CD4-positive, alpha-beta memory T cell (primary cell): ENCODE measurements around the gene OR2AG1. TPM values are rescaled to one million over a fixed set of nuclear protein-coding genes. Genes with fewer than 3 reads are reported as not detected.

Source experiments
- CTCF ChIA-PET: fragments of 350-600 bp; sonication (Branson Sonifier 250); formaldehyde crosslinking; loops from one replicate; lab custom pipeline; 2021; ENCODE audit warnings: inconsistent platforms; ENCODE audit not compliant: partially characterized antibody; lab: Charles Lee
- POLR2A ChIA-PET: fragments of 350-600 bp; sonication (Branson Sonifier 250); formaldehyde crosslinking; loops from one replicate; lab custom pipeline; 2021; ENCODE audit not compliant: partially characterized antibody; lab: Charles Lee
- DNase-seq, 5 donors: peaks; one replicate each; pipeline versions ENCODE4 v3.0.0 to v3.0.0-alpha.2; 2020 to 2022; ENCODE audit warnings: mixed read lengths in 1 of 5
- H3K27ac ChIP-seq: one replicate; pipeline ENCODE4 v1.7.0; 2013; ENCODE audit warnings: low read depth, low read length
- H3K27me3 ChIP-seq: 2 replicates; pipeline ENCODE4 v1.7.0; 2013; ENCODE audit warnings: mild to moderate bottlenecking, low read length, moderate library complexity; ENCODE audit not compliant: insufficient read depth
- H3K36me3 ChIP-seq: 2 replicates; pipeline ENCODE4 v1.7.0; 2013; ENCODE audit warnings: mild to moderate bottlenecking, low read length, moderate library complexity; ENCODE audit not compliant: insufficient read depth
- H3K4me1 ChIP-seq: 2 replicates; pipeline ENCODE4 v1.7.0; 2013; ENCODE audit warnings: mild to moderate bottlenecking, low read length, moderate library complexity; ENCODE audit not compliant: insufficient read depth
- H3K4me3 ChIP-seq, 2 donors: one replicate each; pipeline ENCODE4 v1.7.0; 2013; ENCODE audit warnings: low read length in 2 of 2, mild to moderate bottlenecking in 1 of 2
- H3K9me3 ChIP-seq, 2 donors: one replicate each; pipeline ENCODE4 v1.7.0; 2013; ENCODE audit warnings: low read length in 2 of 2, control low read depth in 1 of 2; ENCODE audit not compliant: control insufficient read depth in 1 of 2
- H3K27ac Mint-ChIP-seq, 7 donors: one replicate each; pipeline ENCODE4 v1.8.0; 2020 to 2021; ENCODE audit warnings: mixed read lengths in 7 of 7, mild to moderate bottlenecking in 6 of 7, inconsistent platforms in 3 of 7, moderate library complexity in 3 of 7
- H3K27me3 Mint-ChIP-seq, 2 donors: one replicate each; pipeline ENCODE4 v1.8.0; 2020 to 2021; ENCODE audit warnings: mixed read lengths in 2 of 2
- H3K36me3 Mint-ChIP-seq, 2 donors: one replicate each; pipeline ENCODE4 v1.8.0; 2020 to 2021; ENCODE audit warnings: mixed read lengths in 2 of 2, inconsistent platforms in 1 of 2, mild to moderate bottlenecking in 1 of 2
- H3K4me1 Mint-ChIP-seq, 4 donors: one replicate each; pipeline ENCODE4 v1.8.0; 2020 to 2021; ENCODE audit warnings: mixed read lengths in 4 of 4, mild to moderate bottlenecking in 1 of 4
- H3K4me3 Mint-ChIP-seq, 8 donors: one replicate each; pipeline ENCODE4 v1.8.0; 2020 to 2021; ENCODE audit warnings: mixed read lengths in 8 of 8, mild to moderate bottlenecking in 7 of 8, moderate library complexity in 6 of 8, inconsistent platforms in 3 of 8
- H3K9me3 Mint-ChIP-seq, 8 donors: one replicate each; pipeline ENCODE4 v1.8.0; 2020 to 2021; ENCODE audit warnings: mixed read lengths in 8 of 8, mild to moderate bottlenecking in 5 of 8, inconsistent platforms in 3 of 8, moderate library complexity in 1 of 8
- intact Hi-C: fragments of 100-400 bp; cut with micrococcal nuclease; formaldehyde crosslinking; loops from one replicate; pipeline ENCODE4 v1.15.1; 2023
- polyA plus RNA-seq, 2 donors: library from polyadenylated mRNA; unstranded; fragments of 300-500 nt; fragmentation: Illumina TruSeq; gene quantifications; one replicate each; pipeline ENCODE4 v1.2.3, GENCODE V29; 2021
- total RNA-seq, 2 experiments: library from RNA; stranded (reverse); gene quantifications; one replicate each; pipeline ENCODE4 v1.2.3, GENCODE V29; 2021

The OR2AG1 gene
- total and polyA plus RNA-seq, 4 experiments from 2014 or later, result not detected

- peaks cover 42% of the 10 kb centered on the region for H3K4me1 ChIP-seq
- H3K36me3 Mint-ChIP-seq, result peaks cover 6 to 16% of the 10 kb centered on the region in 2 donors
- H3K9me3 ChIP-seq, result no peaks in the 10 kb centered on the region
- no peak overlapping the region for H3K27ac Mint-ChIP-seq
- no peaks in the 10 kb centered on the region for H3K27me3 Mint-ChIP-seq
- ChIA-PET POLR2A (interaction anchor here (0.7 to 5.0 kb wide), 12 partner anchors 8 to 357 kb away, joined by 3 to 82 read pairs (median 9); partner anchors contain the start of genes SMPD1, TAF10, TPP1 and TRIM3), CTCF (interaction anchor here (1.1 to 18.3 kb wide), 8 partner anchors 6 to 333 kb away, joined by 3 to 730 read pairs (median 14); partner anchors contain the start of genes MRPL17 and TPP1)
- no peak overlapping the region for H3K4me3 Mint-ChIP-seq
- H3K27ac ChIP-seq, result peak overlapping the region; percentile 79
- intact Hi-C loops, result loop anchor here (2.0 kb wide), 1 partner anchor 134 kb away; the partner anchor contains the start of gene TAF10
- no peaks in the 10 kb centered on the region for H3K9me3 Mint-ChIP-seq
- DNase-seq, result no peak
- no peaks in the 10 kb centered on the region for H3K36me3 ChIP-seq
- H3K27me3 ChIP-seq, result no peaks in the 10 kb centered on the region
- H3K4me1 Mint-ChIP-seq, result peaks cover 24 to 32% (median 28%) of the 10 kb centered on the region in 4 donors
- peak overlapping the region in 1 of 2 donors; percentile 60 for H3K4me3 ChIP-seq
Observed at GRCh38 chr11:6747097-6747668, 35.6 kb upstream of the OR2AG1 start.

- DNase-seq, result peak; percentile 28 to 62 (median 33)
- H3K4me1 Mint-ChIP-seq, result peaks cover 0 to 17% (median 9%) of the 10 kb centered on the region in 4 donors
- Histone ChIP-seq H3K27ac (no peak overlapping the region), H3K36me3 (no peaks in the 10 kb centered on the region), H3K4me3 (no peak overlapping the region), H3K9me3 (no peaks in the 10 kb centered on the region), H3K4me1 (peaks cover 6% of the 10 kb centered on the region), H3K27me3 (no peaks in the 10 kb centered on the region)
- H3K36me3 Mint-ChIP-seq, result no peaks in the 10 kb centered on the region
- no peak overlapping the region for H3K4me3 Mint-ChIP-seq
- intact Hi-C loops, result loop anchor here (1.0 to 5.0 kb wide), 2 partner anchors 9 to 378 kb away; no protein-coding TSS in a partner anchor
- H3K9me3 Mint-ChIP-seq, result no peaks in the 10 kb centered on the region
- H3K27me3 Mint-ChIP-seq, result peaks cover 0 to 2% of the 10 kb centered on the region in 2 donors
- ChIA-PET CTCF (interaction anchor here (0.8 to 17.2 kb wide), 33 partner anchors 11 to 392 kb away, joined by 3 to 730 read pairs (median 5); partner anchors contain the start of genes ILK, MRPL17, TPP1 and TRIM3), POLR2A (interaction anchor here (0.5 to 3.6 kb wide), 12 partner anchors 10 to 523 kb away, joined by 3 to 31 read pairs (median 3); partner anchors contain the start of gene MRPL17)
- H3K27ac Mint-ChIP-seq, result peak overlapping the region in 1 of 7 donors; percentile 4
Observed at GRCh38 chr11:6755303-6755952, 27.4 kb upstream of the OR2AG1 start.

- H3K4me3 Mint-ChIP-seq, result no peak overlapping the region
Observed at GRCh38 chr11:6755953-6756347, 26.9 kb upstream of the OR2AG1 start.

GRCh38 chr11:6757373-6757967 is 25.4 kb upstream of the OR2AG1 start:
- no peak overlapping the region for H3K4me3 Mint-ChIP-seq
- H3K27ac ChIP-seq, result no peak overlapping the region
- no peaks in the 10 kb centered on the region for H3K27me3 ChIP-seq
- H3K27me3 Mint-ChIP-seq, result peaks cover 2 to 4% of the 10 kb centered on the region in 2 donors
- no peaks in the 10 kb centered on the region for H3K36me3 Mint-ChIP-seq
- POLR2A ChIA-PET, result interaction anchor here (0.8 to 3.6 kb wide), 4 partner anchors 9 to 24 kb away, joined by 4 to 21 read pairs (median 5); no protein-coding TSS in a partner anchor
- H3K4me1 Mint-ChIP-seq, result peaks cover 0 to 11% (median 8%) of the 10 kb centered on the region in 4 donors
- no peak overlapping the region for H3K27ac Mint-ChIP-seq
- CTCF ChIA-PET, result interaction anchor here (0.6 to 17.2 kb wide), 15 partner anchors 17 to 379 kb away, joined by 3 to 730 read pairs (median 19); partner anchors contain the start of genes MRPL17 and TPP1
- H3K9me3 Mint-ChIP-seq, result no peaks in the 10 kb centered on the region
- H3K4me3 ChIP-seq, result no peak overlapping the region
- DNase-seq, result peak; percentile 55 to 62 (median 60)
- peaks cover 6% of the 10 kb centered on the region for H3K4me1 ChIP-seq
- no peaks in the 10 kb centered on the region for H3K9me3 ChIP-seq
- H3K36me3 ChIP-seq, result no peaks in the 10 kb centered on the region
- intact Hi-C loops, result loop anchor here (1.0 to 5.0 kb wide), 7 partner anchors 19 to 380 kb away; partner anchors contain the start of genes ILK and RRP8

More at GRCh38 chr11:6755953-6756347, 26.9 kb upstream of the OR2AG1 start:
- Mint-ChIP-seq H3K36me3 (no peaks in the 10 kb centered on the region), H3K4me1 (peaks cover 0 to 13% (median 8%) of the 10 kb centered on the region in 4 donors), H3K27ac (no peak overlapping the region), H3K27me3 (peaks cover 0 to 3% of the 10 kb centered on the region in 2 donors), H3K9me3 (no peaks in the 10 kb centered on the region)
- no peaks in the 10 kb centered on the region for H3K9me3 ChIP-seq
- H3K27ac ChIP-seq, result no peak overlapping the region
- no peak for DNase-seq
- no peaks in the 10 kb centered on the region for H3K27me3 ChIP-seq
- H3K36me3 ChIP-seq, result no peaks in the 10 kb centered on the region
- H3K4me1 ChIP-seq, result peaks cover 6% of the 10 kb centered on the region
- ChIA-PET POLR2A (interaction anchor here (0.9 to 3.6 kb wide), 5 partner anchors 10 to 73 kb away, joined by 3 to 31 read pairs (median 4); partner anchors contain the start of gene MRPL17), CTCF (interaction anchor here (1.1 to 17.2 kb wide), 23 partner anchors 10 to 393 kb away, joined by 3 to 730 read pairs (median 7); partner anchors contain the start of genes ILK, MRPL17, TPP1 and TRIM3)
- intact Hi-C loops, result loop anchor here (1.0 to 5.0 kb wide), 3 partner anchors 10 to 379 kb away; no protein-coding TSS in a partner anchor
- H3K4me3 ChIP-seq, result no peak overlapping the region

- Mint-ChIP-seq H3K9me3 (no peaks in the 10 kb centered on the region), H3K4me1 (no peaks in the 10 kb centered on the region), H3K27me3 (peaks cover 0 to 5% of the 10 kb centered on the region in 2 donors), H3K36me3 (no peaks in the 10 kb centered on the region), H3K4me3 (no peak within 1 kb of the TSS), H3K27ac (peak within 1 kb of the TSS in 2 of 7 donors; percentile 31 to 73)
- no peaks in the 10 kb centered on the region for H3K36me3 ChIP-seq
- ChIA-PET CTCF (no interaction called here), POLR2A (no interaction called here)
- H3K4me1 ChIP-seq, result no peaks in the 10 kb centered on the region
- H3K27ac ChIP-seq, result no peak within 1 kb of the TSS
- intact Hi-C loops, result no loop called here
- no peak for DNase-seq
- no peaks in the 10 kb centered on the region for H3K27me3 ChIP-seq
- no peaks in the 10 kb centered on the region for H3K9me3 ChIP-seq
- no peak within 1 kb of the TSS for H3K4me3 ChIP-seq
Observed at GRCh38 chr11:6771926-6772893, 10.6 kb upstream of the OR2AG1 start, which contains the start of gene OR2AG2. OR2AG2 (minus strand) TSS chr11:6771976; CDS start chr11:6768957, 3,019 bp downstream.

- DNase-seq, result no peak
- Histone ChIP-seq H3K4me3 (no peak overlapping the region), H3K36me3 (no peaks in the 10 kb centered on the region), H3K4me1 (no peaks in the 10 kb centered on the region), H3K27ac (no peak overlapping the region), H3K9me3 (no peaks in the 10 kb centered on the region), H3K27me3 (peaks cover 4% of the 10 kb centered on the region)
- ChIA-PET POLR2A (no interaction called here), CTCF (interaction anchor here (0.8 to 1.0 kb wide), 2 partner anchors 22 to 23 kb away, joined by 3 read pairs; no protein-coding TSS in a partner anchor)
- Mint-ChIP-seq H3K27ac (no peak overlapping the region), H3K9me3 (peaks cover 0 to 2% (median 0%) of the 10 kb centered on the region in 8 donors), H3K4me1 (no peaks in the 10 kb centered on the region), H3K27me3 (peaks cover 10 to 15% of the 10 kb centered on the region in 2 donors), H3K36me3 (no peaks in the 10 kb centered on the region), H3K4me3 (no peak overlapping the region)
- intact Hi-C loops, result no loop called here
Observed at GRCh38 chr11:6778518-6778917, 4.3 kb upstream of the OR2AG1 start.
